ENCODE results near the gene PTGFR.

PTGFR gene

GRCh38 chr1:78520216-78520615 lies 29.4 kb downstream of the PTGFR start:
- no peak for TF ChIP-seq CEBPB (IDR thresholded peaks at IDR 0.05)
- no peak for TF ChIP-seq ZBTB7A (IDR thresholded peaks at IDR 0.05; ENCODE audit: low read depth)
- no peak for TF ChIP-seq EP300 (IDR thresholded peaks at IDR 0.05; ENCODE audit: borderline replicate concordance)
- no peak for TF ChIP-seq FOXM1 (IDR thresholded peaks at IDR 0.05; ENCODE audit: borderline replicate concordance, low read depth)
- no peak for TF ChIP-seq TAF1 (IDR thresholded peaks at IDR 0.05; ENCODE audit: low read depth)
- no peak for TF ChIP-seq EGR1 (IDR thresholded peaks at IDR 0.05)
- TF ChIP-seq CREB1 (IDR thresholded peaks at IDR 0.05; ENCODE audit: low read depth) = no peak
- TF ChIP-seq USF1 (IDR thresholded peaks at IDR 0.05) = no peak
- TF ChIP-seq YY1 (IDR thresholded peaks at IDR 0.05; ENCODE audit: low read depth) = no peak
- TF ChIP-seq NFIC (IDR thresholded peaks at IDR 0.05) = no peak
- no peak for TF ChIP-seq RAD21 (IDR thresholded peaks at IDR 0.05; ENCODE audit: low read depth)
- no peak for TF ChIP-seq MAX (IDR thresholded peaks at IDR 0.05)
- no peak for TF ChIP-seq TEAD4 (IDR thresholded peaks at IDR 0.05)
- TF ChIP-seq REST (IDR thresholded peaks at IDR 0.05; ENCODE audit: low read depth) = no peak
- TF ChIP-seq TCF12 (IDR thresholded peaks at IDR 0.05; ENCODE audit: low read depth) = no peak

- TF ChIP-seq EGR1 (IDR thresholded peaks at IDR 0.05) (no peak), YY1 (IDR thresholded peaks at IDR 0.05; ENCODE audit: low read depth) (no peak), RAD21 (IDR thresholded peaks at IDR 0.05; ENCODE audit: low read depth) (no peak), NFIC (IDR thresholded peaks at IDR 0.05) (no peak)
Measured at GRCh38 chr1:78520843-78521242, 30.1 kb downstream of the PTGFR start.

- no peak for TF ChIP-seq USF1 (IDR thresholded peaks at IDR 0.05)
- no peak for TF ChIP-seq CREB1 (IDR thresholded peaks at IDR 0.05; ENCODE audit: low read depth)
- no peak for TF ChIP-seq TCF12 (IDR thresholded peaks at IDR 0.05; ENCODE audit: low read depth)
- no peak for TF ChIP-seq NFIC (IDR thresholded peaks at IDR 0.05)
- TF ChIP-seq REST (IDR thresholded peaks at IDR 0.05; ENCODE audit: low read depth) = no peak
- no peak for TF ChIP-seq EP300 (IDR thresholded peaks at IDR 0.05; ENCODE audit: borderline replicate concordance)
- no peak for TF ChIP-seq CEBPB (IDR thresholded peaks at IDR 0.05)
- TF ChIP-seq YY1 (IDR thresholded peaks at IDR 0.05; ENCODE audit: low read depth) = no peak
- TF ChIP-seq TEAD4 (IDR thresholded peaks at IDR 0.05) = no peak
Measured at GRCh38 chr1:78522136-78522535, 31.4 kb downstream of the PTGFR start.

- TF ChIP-seq RAD21 (IDR thresholded peaks at IDR 0.05; ENCODE audit: low read depth) (no peak), CEBPB (IDR thresholded peaks at IDR 0.05) (no peak), ZBTB7A (IDR thresholded peaks at IDR 0.05; ENCODE audit: low read depth) (no peak), YY1 (IDR thresholded peaks at IDR 0.05; ENCODE audit: low read depth) (no peak), TCF12 (IDR thresholded peaks at IDR 0.05; ENCODE audit: low read depth) (no peak), FOXM1 (IDR thresholded peaks at IDR 0.05; ENCODE audit: borderline replicate concordance, low read depth) (no peak), EP300 (IDR thresholded peaks at IDR 0.05; ENCODE audit: borderline replicate concordance) (no peak), TEAD4 (IDR thresholded peaks at IDR 0.05) (no peak), REST (IDR thresholded peaks at IDR 0.05; ENCODE audit: low read depth) (no peak), TAF1 (IDR thresholded peaks at IDR 0.05; ENCODE audit: low read depth) (no peak), CREB1 (IDR thresholded peaks at IDR 0.05; ENCODE audit: low read depth) (no peak), USF1 (IDR thresholded peaks at IDR 0.05) (no peak), EGR1 (IDR thresholded peaks at IDR 0.05) (no peak)
Measured at GRCh38 chr1:78526496-78526895, 35.7 kb downstream of the PTGFR start.

Measured in Ishikawa (cell line).